ENCODE measurements around the gene PRKD2.

The PRKD2 gene

GRCh38 chr19:46710687-46711086, 6.2 kb downstream of the PRKD2 start:
- no peak overlapping the region for H3K27ac ChIP-seq (ENCODE audit: insufficient read depth, low read length, poor library complexity, severe bottlenecking)
- no peaks in the 10 kb centered on the region for H3K27me3 ChIP-seq (replicated peaks; ENCODE audit: control insufficient read depth, insufficient read depth, low read length, poor library complexity, severe bottlenecking)
- peaks cover 15% of the 10 kb centered on the region for H3K4me1 ChIP-seq (ENCODE audit: control insufficient read depth, insufficient read depth, low read length, poor library complexity, severe bottlenecking)
- H3K4me3 ChIP-seq (ENCODE audit: insufficient read depth, low read depth, low read length, poor library complexity, severe bottlenecking): no peak overlapping the region
- DNase-seq: no peak
- H3K36me3 ChIP-seq (ENCODE audit: control insufficient read depth, insufficient read depth, low read length): peaks cover 44% of the 10 kb centered on the region
- H3K9me3 ChIP-seq (ENCODE audit: control insufficient read depth, low read length): no peaks in the 10 kb centered on the region

DNA sequence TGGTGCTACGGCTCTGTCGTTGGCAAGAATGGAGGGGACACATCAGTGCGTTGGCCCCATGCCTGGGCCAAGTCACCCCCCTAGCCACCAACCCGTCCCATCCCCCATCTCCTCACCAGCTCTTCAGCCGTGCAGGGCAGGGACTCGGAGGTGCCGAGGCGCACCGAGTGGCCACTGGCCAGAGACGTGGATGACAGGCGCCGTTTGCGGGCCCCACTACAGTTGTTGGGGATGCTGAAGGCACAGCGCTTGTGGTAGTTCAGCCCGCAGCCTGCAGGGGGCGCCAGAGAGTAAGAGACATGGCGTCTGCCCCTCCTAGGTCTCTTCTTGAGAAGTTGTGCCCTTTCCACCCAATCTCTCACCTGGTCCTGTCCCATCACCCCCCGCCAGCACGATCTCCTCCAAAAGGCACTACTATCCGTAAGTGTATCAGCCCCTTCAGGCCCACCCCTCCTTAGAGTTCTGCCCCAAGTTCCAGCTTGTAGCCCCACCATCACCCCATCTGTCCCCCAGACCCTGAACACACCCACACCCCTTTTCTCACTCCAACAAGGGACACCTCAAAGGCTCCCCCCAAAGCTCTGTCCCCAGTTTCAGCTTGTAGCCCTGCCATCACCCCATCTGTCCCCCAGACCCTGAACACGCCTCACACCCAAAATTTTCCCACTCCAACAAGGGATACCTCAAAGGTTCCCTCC, 12.4 kb downstream of the PRKD2 start:
- H3K36me3 ChIP-seq (ENCODE audit: control insufficient read depth, insufficient read depth, low read length): peaks cover 75% of the 10 kb centered on the region
- peak; percentile 65 to 79 (median 77) for DNase-seq
- no peak overlapping the region for H3K27ac ChIP-seq (ENCODE audit: insufficient read depth, low read length, poor library complexity, severe bottlenecking)
- H3K4me1 ChIP-seq (ENCODE audit: control insufficient read depth, insufficient read depth, low read length, poor library complexity, severe bottlenecking): no peaks in the 10 kb centered on the region
- H3K9me3 ChIP-seq (ENCODE audit: control insufficient read depth, low read length): no peaks in the 10 kb centered on the region
- no peaks in the 10 kb centered on the region for H3K27me3 ChIP-seq (replicated peaks; ENCODE audit: control insufficient read depth, insufficient read depth, low read length, poor library complexity, severe bottlenecking)
- no peak overlapping the region for H3K4me3 ChIP-seq (ENCODE audit: insufficient read depth, low read depth, low read length, poor library complexity, severe bottlenecking)

DNA sequence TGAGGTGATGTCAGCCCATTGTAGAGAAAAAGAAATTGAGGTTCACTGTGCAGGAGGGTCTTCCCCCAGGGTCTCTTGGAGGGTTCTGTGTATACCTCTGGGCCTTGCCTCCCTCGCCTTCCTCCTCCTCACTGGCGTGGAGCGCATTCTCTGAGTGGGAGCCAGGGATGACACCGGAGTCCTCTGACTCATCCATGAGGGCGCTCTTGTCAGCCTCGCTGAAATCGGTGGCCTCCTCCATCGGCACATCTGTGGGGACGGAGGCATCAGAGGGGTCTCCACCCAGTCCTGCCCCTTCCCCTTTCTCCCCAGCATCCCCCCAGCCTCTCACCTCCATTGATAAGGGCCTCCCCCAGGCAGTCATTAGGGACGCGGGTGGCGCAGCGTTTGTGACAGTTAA, 16.2 kb downstream of the PRKD2 start:
- Histone ChIP-seq H3K27ac (ENCODE audit: insufficient read depth, low read length, poor library complexity, severe bottlenecking) (no peak overlapping the region), H3K36me3 (ENCODE audit: control insufficient read depth, insufficient read depth, low read length) (peaks cover 86% of the 10 kb centered on the region), H3K9me3 (ENCODE audit: control insufficient read depth, low read length) (no peaks in the 10 kb centered on the region), H3K4me3 (ENCODE audit: insufficient read depth, low read depth, low read length, poor library complexity, severe bottlenecking) (no peak overlapping the region), H3K4me1 (ENCODE audit: control insufficient read depth, insufficient read depth, low read length, poor library complexity, severe bottlenecking) (no peaks in the 10 kb centered on the region), H3K27me3 (replicated peaks; ENCODE audit: control insufficient read depth, insufficient read depth, low read length, poor library complexity, severe bottlenecking) (no peaks in the 10 kb centered on the region)
- DNase-seq: no peak

- Histone ChIP-seq H3K4me1 (ENCODE audit: control insufficient read depth, insufficient read depth, low read length, poor library complexity, severe bottlenecking) (no peaks in the 10 kb centered on the region), H3K27me3 (replicated peaks; ENCODE audit: control insufficient read depth, insufficient read depth, low read length, poor library complexity, severe bottlenecking) (no peaks in the 10 kb centered on the region), H3K27ac (ENCODE audit: insufficient read depth, low read length, poor library complexity, severe bottlenecking) (no peak overlapping the region), H3K9me3 (ENCODE audit: control insufficient read depth, low read length) (no peaks in the 10 kb centered on the region), H3K4me3 (ENCODE audit: insufficient read depth, low read depth, low read length, poor library complexity, severe bottlenecking) (no peak overlapping the region), H3K36me3 (ENCODE audit: control insufficient read depth, insufficient read depth, low read length) (peaks cover 95% of the 10 kb centered on the region)
- no peak for DNase-seq
Observed at GRCh38 chr19:46698395-46699321, 18.3 kb downstream of the PRKD2 start.

DNA sequence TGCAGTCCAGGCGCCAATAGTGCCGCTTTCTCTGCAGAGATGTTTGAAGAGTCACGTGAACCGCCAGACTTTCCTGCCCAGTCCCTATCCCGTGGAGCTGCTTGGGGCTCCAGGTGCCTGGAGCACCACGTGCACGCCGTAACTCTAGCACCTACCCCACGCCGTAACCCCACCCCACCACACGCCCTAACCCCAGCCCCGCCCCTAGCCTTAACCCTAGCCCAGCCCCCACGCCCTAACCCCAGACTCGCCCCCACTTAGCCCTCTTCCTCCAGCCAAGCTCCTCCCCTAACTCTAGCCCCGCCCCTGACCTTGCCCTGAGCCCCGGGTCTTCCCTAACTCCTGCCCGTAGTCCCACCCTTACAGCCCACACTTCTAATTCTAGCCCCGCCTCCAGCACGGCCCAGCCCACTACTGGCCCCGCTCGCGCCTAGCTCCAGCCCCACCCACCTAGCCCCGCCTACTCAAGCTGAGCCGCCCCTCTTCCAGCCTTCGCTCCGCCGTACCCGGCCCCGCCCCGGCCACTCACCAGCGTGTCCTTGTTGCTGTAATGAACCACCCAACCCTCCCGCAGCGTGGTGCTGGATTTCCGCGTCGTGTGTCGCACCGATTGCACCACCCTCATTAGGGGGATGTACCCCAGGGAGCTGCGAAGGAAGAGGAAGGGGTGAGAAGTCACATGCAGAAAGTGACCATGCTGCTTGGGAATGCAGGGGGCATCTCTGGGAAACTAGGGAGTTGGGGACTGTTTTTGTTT, 19.5 kb downstream of the PRKD2 start:
- Histone ChIP-seq H3K9me3 (ENCODE audit: control insufficient read depth, low read length) (no peaks in the 10 kb centered on the region), H3K4me1 (ENCODE audit: control insufficient read depth, insufficient read depth, low read length, poor library complexity, severe bottlenecking) (no peaks in the 10 kb centered on the region), H3K27ac (ENCODE audit: insufficient read depth, low read length, poor library complexity, severe bottlenecking) (no peak overlapping the region), H3K36me3 (ENCODE audit: control insufficient read depth, insufficient read depth, low read length) (peaks cover 97% of the 10 kb centered on the region), H3K4me3 (ENCODE audit: insufficient read depth, low read depth, low read length, poor library complexity, severe bottlenecking) (no peak overlapping the region), H3K27me3 (replicated peaks; ENCODE audit: control insufficient read depth, insufficient read depth, low read length, poor library complexity, severe bottlenecking) (no peaks in the 10 kb centered on the region)
- DNase-seq: no peak

GRCh38 chr19:46696866-46697203, 20.1 kb downstream of the PRKD2 start:
- DNase-seq: no peak
- Histone ChIP-seq H3K4me3 (ENCODE audit: insufficient read depth, low read depth, low read length, poor library complexity, severe bottlenecking) (no peak overlapping the region), H3K9me3 (ENCODE audit: control insufficient read depth, low read length) (no peaks in the 10 kb centered on the region), H3K27ac (ENCODE audit: insufficient read depth, low read length, poor library complexity, severe bottlenecking) (no peak overlapping the region), H3K27me3 (replicated peaks; ENCODE audit: control insufficient read depth, insufficient read depth, low read length, poor library complexity, severe bottlenecking) (no peaks in the 10 kb centered on the region), H3K4me1 (ENCODE audit: control insufficient read depth, insufficient read depth, low read length, poor library complexity, severe bottlenecking) (no peaks in the 10 kb centered on the region), H3K36me3 (ENCODE audit: control insufficient read depth, insufficient read depth, low read length) (peaks cover 97% of the 10 kb centered on the region)

GRCh38 chr19:46696052-46696451, 20.9 kb downstream of the PRKD2 start:
- H3K27me3 ChIP-seq (replicated peaks; ENCODE audit: control insufficient read depth, insufficient read depth, low read length, poor library complexity, severe bottlenecking): no peaks in the 10 kb centered on the region
- no peaks in the 10 kb centered on the region for H3K9me3 ChIP-seq (ENCODE audit: control insufficient read depth, low read length)
- H3K27ac ChIP-seq (ENCODE audit: insufficient read depth, low read length, poor library complexity, severe bottlenecking): no peak overlapping the region
- DNase-seq: no peak
- no peak overlapping the region for H3K4me3 ChIP-seq (ENCODE audit: insufficient read depth, low read depth, low read length, poor library complexity, severe bottlenecking)
- peaks cover 97% of the 10 kb centered on the region for H3K36me3 ChIP-seq (ENCODE audit: control insufficient read depth, insufficient read depth, low read length)
- H3K4me1 ChIP-seq (ENCODE audit: control insufficient read depth, insufficient read depth, low read length, poor library complexity, severe bottlenecking): no peaks in the 10 kb centered on the region

DNA sequence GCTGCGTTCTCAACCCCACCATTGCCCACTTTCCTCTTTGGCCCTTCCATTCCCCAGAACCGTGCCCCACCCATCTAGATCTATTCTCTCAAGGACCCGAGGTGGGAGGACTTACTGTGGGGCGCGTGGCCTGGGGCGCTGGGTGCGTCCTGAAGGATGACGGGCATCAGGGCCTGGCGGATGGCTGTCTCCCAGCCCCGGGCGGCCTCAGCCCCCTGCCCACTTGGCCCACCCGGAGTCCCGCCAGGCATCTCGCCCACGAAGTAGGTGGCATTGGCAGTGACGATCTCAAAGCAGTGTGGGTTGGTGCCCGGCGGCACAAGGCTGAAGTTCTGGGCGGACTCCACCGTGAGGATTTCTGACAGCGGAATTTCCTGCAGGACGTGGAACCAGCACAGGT, 23.2 kb downstream of the PRKD2 start:
- no peak overlapping the region for H3K27ac ChIP-seq (ENCODE audit: insufficient read depth, low read length, poor library complexity, severe bottlenecking)

DNA sequence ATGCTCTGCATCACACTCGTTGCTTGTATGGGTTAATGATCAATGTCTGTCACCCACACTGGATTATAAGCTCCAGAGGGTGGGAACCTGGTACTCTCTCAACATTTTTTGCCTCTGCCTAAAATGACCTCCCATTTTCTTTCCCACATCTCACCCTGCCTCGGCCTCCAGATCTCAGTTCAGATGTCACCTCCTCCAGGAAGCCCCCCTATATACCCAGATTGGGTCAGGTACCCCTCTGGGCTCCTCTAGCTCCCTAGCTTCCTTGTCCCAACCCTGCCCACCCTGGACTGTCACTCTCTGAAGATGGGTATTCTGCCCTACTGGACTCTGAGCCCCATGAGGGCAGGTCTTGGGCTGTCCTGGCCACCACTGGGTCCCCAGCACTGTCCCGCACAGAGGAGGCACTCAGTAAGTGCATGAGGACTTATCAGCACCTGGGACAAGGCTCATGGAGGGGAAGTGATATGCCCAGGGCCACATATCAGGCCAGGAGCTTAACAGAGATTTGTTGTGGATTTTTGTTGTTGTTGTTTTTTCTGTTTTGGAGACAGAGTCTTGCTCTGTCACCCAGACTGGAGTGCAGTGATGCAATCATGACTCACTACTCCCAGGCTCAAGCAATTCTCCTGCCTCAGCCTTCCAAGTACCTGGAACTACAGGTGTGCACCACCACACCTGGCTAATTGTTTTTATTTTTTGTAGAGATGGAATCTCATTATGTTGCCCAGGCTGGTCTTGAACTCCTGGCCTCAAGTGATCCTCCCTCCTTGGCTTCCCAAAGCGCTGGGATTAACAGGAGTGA, 23.8 kb downstream of the PRKD2 start:
- H3K9me3 ChIP-seq (ENCODE audit: control insufficient read depth, low read length): no peaks in the 10 kb centered on the region
- no peak overlapping the region for H3K27ac ChIP-seq (ENCODE audit: insufficient read depth, low read length, poor library complexity, severe bottlenecking)
- no peaks in the 10 kb centered on the region for H3K27me3 ChIP-seq (replicated peaks; ENCODE audit: control insufficient read depth, insufficient read depth, low read length, poor library complexity, severe bottlenecking)
- H3K4me1 ChIP-seq (ENCODE audit: control insufficient read depth, insufficient read depth, low read length, poor library complexity, severe bottlenecking): no peaks in the 10 kb centered on the region
- H3K4me3 ChIP-seq (ENCODE audit: insufficient read depth, low read depth, low read length, poor library complexity, severe bottlenecking): no peak overlapping the region
- DNase-seq: no peak
- H3K36me3 ChIP-seq (ENCODE audit: control insufficient read depth, insufficient read depth, low read length): peaks cover 95% of the 10 kb centered on the region

More for the DNA sequence above, 23.2 kb downstream of the PRKD2 start:
- Histone ChIP-seq H3K27me3 (replicated peaks; ENCODE audit: control insufficient read depth, insufficient read depth, low read length, poor library complexity, severe bottlenecking) (no peaks in the 10 kb centered on the region), H3K4me1 (ENCODE audit: control insufficient read depth, insufficient read depth, low read length, poor library complexity, severe bottlenecking) (no peaks in the 10 kb centered on the region), H3K4me3 (ENCODE audit: insufficient read depth, low read depth, low read length, poor library complexity, severe bottlenecking) (no peak overlapping the region), H3K36me3 (ENCODE audit: control insufficient read depth, insufficient read depth, low read length) (peaks cover 99% of the 10 kb centered on the region), H3K9me3 (ENCODE audit: control insufficient read depth, low read length) (no peaks in the 10 kb centered on the region)
- no peak for DNase-seq

Data from effector memory CD4-positive, alpha-beta T cell (primary cell).